NCI-H446 (cell line): Measurements from ENCODE around the gene DSTYK.
"Not testable (repeated sequence)": the region's sequence is repeated elsewhere in the genome, so short reads cannot be mapped to it uniquely, and the experiment has no call there.

Experiments used
- DNase-seq, 2 experiments: peaks; one replicate each; lab custom pipeline; 2025; lab: John Stamatoyannopoulos, UW

DSTYK gene

DNA sequence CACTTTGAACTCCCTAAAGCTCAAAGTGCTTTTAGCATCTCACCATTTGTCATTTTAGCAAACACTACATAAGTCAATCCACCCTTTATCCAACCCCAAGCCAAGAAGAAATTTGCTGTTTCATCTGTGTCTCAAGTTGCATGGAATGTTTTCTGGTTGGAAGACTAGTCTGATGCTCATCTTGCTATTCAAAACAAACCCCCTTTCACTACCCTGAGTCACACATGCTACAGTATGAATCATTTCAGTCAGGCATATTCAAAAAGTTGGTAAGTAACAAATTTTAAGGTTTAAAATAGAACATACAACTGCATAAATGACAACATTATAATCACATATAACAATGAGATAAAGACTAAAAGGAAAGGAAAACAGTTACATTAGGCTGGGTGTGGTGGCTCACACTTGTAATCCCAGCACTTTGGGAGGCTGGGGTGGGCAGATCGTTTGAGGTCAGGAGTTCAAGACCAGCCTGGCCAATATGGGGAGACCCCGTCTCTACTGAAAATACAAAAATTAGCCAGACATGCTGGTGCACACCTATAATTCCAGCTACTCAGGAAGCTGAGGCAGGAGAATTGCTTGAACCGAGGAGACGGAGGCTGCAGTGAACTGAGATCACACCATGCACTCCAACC lies 38.7 kb downstream of the DSTYK start:
- no peak for DNase-seq

DNA sequence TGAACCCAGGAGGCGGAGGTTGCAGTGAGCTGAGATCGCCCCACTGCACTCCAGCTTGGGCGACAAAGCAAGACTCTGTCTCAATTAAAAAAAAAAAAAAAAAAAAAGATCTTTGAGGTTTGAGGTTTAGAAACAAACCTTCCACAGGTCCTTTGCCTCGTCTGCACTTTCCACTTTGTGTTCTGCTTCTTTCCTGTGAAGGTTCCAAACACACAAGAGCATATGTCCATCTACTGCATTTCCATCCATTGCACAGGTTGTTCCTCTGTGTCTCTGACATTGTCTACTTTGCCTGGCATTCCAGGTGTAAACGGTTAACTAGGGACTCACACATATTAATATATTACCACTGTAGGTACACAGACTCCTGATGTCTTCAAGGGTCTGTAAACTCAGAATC lies 40.1 kb downstream of the DSTYK start:
- no peak for DNase-seq

DNA sequence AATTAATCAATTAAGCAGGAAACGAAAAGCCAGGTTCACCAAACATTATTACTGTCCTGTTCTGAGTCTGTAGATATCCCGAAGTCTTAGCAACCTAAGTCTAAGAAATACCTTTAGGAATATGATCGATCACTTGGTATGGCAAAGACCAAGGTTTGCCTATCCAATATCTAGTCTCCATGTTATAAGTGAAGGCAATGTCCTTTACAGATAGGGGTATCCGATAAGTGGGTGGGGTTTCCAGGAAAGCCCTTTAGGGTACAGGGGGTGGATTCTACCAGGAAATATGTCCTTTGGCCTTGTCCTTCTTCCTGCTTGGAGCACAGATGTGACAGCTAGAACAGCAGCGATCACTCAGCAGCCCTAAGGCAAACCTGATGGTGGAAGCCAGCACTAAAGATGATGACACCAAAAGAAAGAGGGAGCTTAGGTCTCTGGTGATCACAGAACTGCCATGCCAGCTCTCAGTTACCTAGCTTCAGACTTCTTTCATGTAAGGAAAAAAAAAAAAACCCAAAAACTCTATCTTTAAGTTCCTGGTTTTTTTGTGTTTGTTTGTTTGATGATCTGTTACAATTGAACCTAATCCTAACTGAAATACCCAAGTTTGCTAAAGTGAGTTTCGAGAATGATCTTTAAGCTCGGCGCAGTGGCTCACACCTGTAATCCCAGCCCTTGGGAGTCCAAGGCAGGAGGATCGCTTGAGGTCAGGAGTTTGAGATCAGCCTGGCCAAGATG lies 40.8 kb downstream of the DSTYK start:
- DNase-seq = no peak

DNA sequence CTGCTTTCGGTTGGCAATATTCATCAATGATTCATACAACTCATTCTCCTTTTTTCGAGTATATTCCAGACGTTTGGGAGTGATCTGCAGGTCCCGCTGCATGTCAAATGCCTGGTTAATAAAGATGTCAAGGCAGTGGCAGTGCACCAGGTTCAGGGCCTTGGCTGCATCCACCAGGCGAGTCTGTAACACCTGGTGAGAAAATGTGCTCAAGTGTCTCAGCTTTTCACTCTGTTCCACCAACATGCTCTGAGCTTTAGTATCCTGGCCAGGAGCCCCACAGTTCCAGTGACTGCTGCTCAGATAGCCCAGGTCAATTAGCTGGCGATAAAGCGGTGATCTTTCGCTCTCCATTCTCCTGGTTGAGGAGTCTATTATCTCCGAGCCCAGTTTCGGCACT lies 42.3 kb downstream of the DSTYK start:
- no peak for DNase-seq

DNA sequence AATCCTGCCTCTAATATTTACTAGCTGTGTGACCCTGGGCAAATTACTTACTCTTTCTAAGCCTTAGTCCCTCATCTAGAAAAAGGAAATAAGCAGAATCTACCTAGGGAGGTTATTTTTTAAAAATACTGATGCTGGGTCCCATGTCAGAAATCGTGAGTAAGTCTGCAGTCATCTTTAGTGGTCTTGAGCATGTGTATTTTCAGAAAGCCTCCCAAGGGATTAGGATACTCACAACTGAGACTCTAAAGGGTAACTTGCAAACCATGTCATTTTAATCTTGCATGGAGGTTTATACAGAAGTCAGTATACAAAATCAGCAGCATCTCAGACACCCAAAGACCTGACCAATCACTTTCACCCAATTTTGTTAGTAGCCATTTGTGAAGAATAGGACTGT lies 43.2 kb downstream of the DSTYK start:
- no peak for DNase-seq

DNA sequence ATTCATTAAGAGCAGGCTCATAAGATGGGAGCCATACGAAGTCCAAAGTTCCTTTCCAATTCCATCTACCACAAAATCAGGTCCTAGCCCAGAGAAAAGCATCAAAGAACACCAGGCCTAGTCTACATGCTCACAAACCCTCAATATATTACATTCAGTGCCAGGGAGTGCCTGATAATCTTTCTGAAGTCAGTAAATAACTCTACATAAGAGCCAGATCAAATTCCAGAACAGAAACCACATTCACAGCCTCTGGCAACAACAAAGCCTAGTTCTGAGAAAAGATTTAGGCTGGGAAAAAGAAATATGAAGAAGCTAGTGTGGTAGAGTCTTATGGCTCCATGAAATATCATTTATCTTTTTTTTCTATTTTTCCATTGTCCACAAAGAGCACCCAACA lies 49.2 kb downstream of the DSTYK start:
- no peak for DNase-seq

DNA sequence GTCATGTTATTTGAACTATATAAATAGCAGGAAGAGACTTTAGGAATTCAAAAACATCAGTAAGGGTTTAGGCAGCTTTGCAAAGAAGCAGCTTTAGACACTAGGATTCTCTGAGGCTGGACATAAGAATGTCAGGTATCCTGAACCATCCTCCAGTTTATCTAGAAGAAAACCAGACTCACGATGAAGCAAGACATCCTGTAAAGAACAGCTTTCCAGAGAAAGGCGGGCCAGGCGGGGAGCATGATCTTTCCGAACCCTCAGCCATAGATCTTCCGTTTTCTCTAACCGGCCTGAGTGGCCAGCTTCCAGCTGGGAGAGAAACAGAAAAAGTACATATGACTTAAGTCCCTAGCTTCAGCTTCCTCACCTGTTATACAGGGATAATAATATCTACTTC lies 50.4 kb downstream of the DSTYK start:
- DNase-seq = no peak

DNA sequence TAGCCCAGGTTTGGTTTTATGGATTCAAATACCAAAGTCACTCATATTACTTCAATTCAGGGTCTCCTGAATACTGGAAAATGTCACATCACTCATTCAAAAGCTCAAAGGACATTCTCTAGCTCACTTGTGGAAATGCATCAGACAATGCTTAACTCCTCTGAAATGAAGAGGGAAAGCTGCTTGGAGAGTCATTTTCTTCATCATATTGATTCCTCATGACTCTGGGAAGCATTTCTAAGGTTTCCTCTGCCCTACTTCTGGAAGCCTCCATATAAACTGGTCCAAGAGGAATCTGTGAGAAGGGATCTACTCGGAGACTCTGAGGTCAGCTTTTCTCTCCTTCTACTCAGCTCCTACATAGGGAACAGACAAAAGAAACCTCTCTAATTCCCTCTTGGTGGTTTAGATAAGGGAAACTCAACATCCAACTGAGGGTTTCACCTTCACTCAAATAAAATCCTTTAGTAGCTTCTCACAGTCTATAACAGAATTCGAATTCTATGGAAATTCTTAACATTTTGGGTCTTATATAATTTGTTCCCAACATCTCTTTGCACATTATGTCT lies 53.4 kb downstream of the DSTYK start:
- no peak for DNase-seq

DNA sequence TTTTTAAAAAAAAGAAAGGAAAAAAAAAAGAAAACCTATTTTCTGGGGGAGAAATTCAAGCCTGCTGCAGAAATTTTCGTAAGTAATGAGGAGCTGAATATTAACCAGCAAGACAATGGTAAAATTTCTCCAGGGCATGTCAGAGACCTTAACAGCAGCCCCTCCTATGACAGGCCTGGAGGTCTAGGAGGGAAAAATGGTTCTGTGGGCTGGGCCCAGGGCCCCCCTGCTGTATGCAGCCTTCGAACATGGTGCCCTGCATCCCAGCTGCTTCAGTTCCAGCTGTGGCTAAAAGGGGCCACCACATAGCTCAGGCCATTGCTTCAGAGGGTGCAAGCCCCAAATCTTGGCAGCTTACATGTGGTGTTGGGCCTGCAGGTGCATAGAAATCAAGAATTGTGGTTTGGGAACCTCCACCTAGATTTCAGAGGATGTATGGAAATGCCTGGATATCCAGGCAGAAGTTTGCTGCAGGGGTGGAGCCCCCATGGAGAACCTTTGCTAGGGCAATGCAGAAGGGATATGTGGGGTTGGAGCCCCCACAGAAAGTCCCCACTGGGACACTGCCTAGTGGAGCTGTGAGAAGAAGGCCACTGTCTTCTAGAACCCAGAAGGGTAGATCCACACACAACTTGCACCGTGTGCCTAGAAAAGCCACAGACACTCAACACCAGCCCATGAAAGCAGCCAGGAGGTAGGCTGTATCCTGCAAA lies 55.7 kb downstream of the DSTYK start:
- not testable (repeated sequence) for DNase-seq

DNA sequence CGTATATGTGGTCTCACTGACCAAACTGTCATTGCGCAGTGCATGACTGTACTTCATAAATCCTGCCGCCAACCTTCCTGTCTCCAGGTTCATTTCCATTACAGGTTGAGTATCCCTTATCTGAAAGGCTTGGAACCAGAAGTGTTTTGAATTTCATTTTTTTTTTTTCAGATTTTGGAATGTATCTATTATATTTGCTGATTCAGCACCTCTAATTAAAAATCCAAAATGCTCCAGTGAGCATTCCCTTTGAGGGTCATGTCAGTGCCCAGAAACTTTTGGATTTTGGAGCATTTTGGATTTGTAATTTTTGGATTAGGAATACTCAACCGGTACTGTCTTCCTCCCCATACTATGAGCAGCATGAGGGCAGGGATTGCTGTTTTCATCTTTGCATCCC lies 59.0 kb downstream of the DSTYK start:
- no peak for DNase-seq

DNA sequence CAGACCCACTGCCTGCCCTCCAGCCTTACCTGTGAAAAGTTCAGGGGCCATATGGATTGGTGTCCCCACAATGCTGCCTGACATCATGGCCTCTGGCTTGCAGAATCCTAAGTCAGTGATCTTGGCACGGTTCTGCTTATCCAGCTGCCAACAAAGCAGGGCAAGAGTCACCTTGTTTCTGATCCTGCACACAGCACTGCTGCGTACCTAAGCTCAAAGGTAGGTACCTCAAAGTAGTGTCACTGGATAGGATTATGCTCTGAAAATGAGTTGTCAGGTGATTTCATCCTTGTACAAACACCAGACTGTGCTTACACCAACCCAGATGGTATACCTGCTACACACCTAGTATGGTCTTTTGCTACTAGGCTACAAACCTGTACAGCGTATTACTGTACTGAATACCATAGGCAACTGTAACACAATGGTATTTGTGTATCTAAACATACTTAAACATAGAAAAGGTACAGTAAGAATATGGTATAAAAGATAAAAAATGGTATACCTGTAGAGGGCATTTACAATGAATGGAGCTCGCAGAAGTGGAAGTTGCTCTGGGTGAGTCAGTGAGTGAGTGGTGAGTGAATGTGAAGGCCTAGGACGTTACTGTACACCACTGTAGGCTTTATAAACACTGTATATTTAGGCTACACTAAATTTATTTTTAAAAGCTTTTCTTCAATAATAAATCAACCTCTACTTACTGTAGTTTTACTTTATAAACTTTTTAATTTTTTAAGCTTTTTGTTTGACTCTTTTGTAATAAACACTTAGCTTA lies 60.7 kb downstream of the DSTYK start:
- no peak for DNase-seq

DNA sequence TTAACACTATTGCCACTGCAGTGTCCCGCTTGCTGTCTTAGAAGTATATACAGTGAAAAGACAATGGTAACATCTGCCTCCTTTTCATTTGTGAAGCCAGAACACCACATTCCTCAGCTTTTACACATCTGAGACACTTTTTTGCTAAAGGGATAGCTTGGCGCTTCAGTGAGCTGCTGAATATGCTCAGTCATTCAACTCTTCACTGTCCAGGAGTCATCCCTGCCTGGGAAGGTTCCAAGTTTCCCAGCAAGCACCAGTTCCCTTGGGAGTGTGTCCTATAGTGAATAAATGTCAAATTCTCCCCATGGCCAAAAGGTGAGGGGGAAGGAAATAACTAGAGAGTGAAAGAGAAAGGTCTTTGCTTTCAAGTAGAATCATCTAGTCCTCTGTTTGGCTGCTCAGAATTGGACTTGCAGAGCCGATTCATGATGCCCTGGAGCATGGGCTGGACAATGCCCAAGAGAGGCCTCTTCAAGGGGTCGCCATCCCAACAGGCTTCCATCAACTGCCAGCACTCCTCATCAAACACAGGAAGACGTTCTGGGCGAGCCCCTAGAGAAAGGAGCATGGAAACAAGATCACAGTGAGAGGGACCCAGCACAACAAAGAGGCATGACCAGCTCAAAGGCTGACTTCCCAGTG lies 64.2 kb downstream of the DSTYK start:
- DNase-seq = peak in 1 of 2 experiments; percentile 11

DNA sequence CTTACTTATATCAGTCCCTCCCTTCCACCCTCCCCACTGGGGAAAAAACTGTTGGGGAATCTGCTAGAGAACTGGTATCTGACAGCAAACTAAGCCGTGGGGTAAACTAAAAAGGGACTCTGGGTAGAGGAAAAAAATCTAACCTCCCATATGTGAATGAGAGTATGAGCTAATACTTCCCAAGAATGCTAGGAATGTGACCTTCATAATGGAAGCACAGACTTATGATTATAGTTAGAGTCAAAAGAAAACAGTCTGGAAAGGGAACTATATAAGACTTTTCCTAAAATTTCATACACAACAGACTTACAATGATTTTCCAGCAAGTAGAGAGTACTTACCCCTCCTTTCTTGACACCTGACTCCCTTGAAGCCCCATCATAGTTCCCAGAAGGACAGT lies 66.8 kb downstream of the DSTYK start:
- no peak for DNase-seq

DNA sequence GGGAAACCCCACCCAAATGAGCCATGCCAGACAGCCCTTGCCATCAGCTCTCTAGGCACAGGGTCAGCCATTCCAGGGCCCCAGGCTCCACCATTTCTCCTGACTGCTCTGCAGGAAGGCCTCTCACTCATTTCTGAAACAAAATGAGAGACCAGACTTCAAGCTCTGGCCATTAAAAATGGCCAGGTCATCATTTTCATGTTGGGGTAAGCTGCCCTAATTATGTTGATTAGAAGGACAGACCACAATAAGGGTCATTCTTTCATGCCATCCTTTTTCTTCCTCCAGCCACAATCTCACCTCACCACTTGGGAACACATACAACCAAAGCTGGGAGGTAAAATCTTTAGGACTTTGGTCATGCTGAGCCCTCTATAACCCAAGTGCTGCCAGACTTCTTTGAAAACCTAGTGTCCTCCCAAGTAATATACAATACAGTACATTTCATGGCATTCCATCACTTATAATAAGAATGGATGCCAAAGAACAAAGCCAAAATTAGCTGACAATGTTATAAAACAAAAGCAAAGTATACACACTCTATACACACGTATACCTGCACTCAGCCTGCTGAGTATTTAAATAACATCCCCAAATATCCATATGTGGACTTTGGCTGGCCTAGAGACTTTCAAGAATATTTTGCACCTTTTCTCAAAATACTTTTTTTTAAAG lies 67.3 kb downstream of the DSTYK start:
- DNase-seq = no peak

DNA sequence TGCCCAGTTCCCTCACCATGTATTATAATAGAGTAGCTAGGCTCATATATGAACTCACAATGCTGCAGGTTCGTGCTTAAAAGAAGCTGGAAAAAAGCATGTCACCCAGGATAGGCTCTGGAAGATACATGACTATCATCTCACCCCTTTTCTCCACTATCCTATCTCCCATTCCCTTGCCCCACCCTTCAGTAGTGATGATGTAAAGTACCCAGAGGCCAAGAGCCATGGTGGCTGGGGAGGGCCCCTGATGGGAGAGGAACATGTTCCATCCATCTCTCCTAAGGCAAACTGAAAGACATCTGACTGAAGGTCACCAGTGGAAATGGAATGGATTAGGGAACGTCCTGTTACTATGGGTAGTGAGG lies 69.4 kb downstream of the DSTYK start:
- no peak for DNase-seq

DNA sequence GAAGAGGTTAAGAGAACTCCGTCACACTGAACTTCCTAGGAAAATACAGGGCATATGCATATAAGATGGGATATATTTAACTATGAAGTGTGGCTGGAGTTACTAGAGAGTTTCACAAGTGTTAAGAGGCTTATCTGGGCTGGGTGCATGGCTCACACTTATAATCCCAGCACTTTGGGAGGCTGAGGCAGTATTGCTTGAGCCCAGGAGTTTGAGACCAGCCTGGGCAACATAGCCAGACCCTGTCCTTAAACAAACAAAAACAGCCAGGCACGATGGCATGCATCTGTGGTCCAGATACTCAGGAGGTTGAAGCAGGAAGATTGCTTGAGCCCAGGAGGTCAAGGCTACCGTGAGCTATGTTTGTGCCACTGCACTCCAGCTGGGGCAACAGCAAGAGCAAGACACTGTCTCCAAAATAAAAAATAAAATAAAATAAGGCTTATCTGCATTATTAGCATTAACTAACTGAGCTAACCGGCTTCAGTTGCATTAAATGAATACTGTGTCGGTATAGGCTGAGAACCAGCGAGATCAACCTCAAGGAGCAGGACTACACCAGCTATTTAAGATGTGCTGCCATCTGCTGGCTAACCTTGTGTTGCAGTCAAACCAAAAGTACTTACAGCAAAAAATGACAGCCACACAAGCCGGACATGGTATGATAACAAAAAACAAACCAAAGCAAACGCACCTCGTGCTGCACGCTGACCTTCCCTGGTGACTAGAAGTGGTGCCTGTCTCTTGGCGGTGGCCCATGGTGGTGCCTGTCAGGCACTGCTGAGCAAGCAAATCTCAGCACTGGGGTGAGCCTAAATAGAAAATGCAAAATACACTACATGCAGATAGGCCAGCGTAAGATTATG lies 70.0 kb downstream of the DSTYK start:
- peak; percentile 89 to 91 for DNase-seq

DNA sequence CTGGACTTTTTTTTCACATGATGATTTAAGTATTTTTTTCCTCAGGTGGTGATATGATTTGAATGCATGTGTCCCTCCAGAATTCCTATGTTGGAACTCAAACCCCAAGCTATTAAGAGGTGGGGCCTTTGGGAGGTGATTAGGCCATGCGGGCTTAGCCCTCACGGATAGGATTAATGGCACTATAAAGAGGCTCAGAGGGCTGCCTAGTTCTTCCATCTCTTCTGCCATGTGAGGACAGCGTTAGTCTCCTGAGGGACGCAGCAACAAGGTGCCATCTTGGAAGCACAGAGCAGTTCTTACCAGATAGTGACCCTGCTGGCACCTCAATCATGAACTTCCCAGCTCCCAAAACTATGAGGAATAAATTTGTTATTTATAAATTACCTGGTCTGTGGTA lies 71.4 kb downstream of the DSTYK start:
- DNase-seq = no peak

DNA sequence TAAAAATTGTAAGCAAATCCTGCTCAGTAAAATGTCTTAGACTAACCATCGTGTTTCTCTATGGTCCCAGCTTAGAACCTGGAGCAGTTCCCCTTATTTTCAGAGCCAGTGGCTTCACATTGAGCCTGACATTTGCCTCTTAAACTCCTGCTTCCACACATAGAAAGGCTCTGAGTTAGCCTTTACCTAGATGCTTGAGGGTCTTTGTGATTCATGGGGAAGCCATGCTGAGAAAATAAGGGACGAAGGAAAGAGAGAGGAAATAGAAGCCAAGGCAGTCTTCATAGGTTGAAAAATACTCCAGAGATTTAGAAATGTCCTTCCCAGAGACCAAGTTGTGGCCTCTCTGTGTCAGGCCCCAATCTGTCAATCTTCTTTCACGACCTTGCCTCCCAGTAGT lies 73.6 kb downstream of the DSTYK start:
- DNase-seq = no peak

DNA sequence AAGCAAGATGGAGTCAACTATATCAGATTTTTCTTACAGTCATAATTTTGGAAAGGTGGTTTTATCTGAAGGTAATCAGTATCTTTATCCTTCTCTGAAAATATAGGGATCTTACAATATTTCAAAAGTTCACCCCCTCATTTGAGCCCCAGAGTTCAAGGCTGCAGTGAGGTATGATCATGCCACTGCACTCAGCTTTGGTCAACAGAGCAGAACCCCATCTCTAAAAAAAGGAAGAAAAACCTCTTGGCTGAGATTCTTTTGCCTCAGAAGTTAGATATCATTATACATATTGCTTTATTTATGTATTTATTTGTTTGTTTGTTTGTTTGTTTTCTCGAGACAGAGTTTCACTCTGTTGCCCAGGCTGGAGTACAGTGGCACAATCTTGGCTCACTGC lies 78.2 kb downstream of the DSTYK start:
- DNase-seq = no peak

DNA sequence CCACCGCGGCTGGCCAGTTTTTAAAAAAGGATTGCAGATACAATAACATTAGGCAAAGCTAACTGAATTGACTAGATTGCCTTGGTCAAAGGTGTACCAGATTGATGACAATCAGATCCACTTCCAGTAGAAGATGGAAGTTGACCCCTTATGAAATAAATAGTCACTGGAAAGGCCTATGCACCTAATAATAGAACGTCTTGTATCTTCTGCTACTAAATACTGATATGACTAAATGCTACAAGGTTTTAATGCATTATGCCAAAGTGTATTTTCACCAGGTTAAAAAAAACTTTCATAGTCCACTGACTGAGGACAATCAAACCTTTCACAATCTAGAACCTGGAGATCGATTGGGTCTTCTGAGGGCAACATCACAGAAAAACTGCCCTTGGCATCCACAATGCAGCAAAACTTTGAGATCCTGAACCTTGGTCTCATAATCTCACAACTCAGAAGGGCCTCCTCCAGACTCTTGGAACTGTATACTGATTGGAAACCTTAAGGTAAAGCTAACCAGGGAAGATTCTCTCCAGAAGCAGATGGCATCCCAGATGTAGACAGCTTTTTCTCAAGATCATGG lies 82.0 kb downstream of the DSTYK start:
- no peak for DNase-seq
